ENCODE measurements around the gene TCF12.

The TCF12 gene

GRCh38 chr15:56982987-56983386 lies 64.5 kb downstream of the TCF12 start:
- Histone ChIP-seq H2AK5ac (ENCODE audit: low read depth, low read length) (no peak overlapping the region), H2BK5ac (ENCODE audit: low read length) (no peak overlapping the region), H3K4me1 (ENCODE audit: control insufficient read depth in 2 of 2, insufficient read depth in 1 of 2, low read depth in 1 of 2, low read length in 2 of 2) (peaks cover 4 to 6% of the 10 kb centered on the region in 2 donors), H4K8ac (ENCODE audit: low read depth, low read length) (no peak overlapping the region), H3K4me2 (ENCODE audit: insufficient read depth, low read length, poor library complexity, severe bottlenecking) (no peak overlapping the region), H3K18ac (ENCODE audit: low read length) (no peak overlapping the region), H4K91ac (ENCODE audit: low read depth, low read length, poor library complexity) (no peak overlapping the region), H2AFZ (ENCODE audit: low read length) (no peak overlapping the region), H3K27me3 (ENCODE audit: control insufficient read depth in 3 of 3, insufficient read depth in 3 of 3, low read depth in 1 of 3, low read length in 3 of 3) (no peaks in the 10 kb centered on the region), H2BK12ac (ENCODE audit: low read length) (no peak overlapping the region), H3K79me1 (ENCODE audit: low read depth, low read length) (peaks cover 4% of the 10 kb centered on the region), H3K27ac (replicated peaks; ENCODE audit: low read length) (no peak overlapping the region), H3K14ac (ENCODE audit: low read length) (no peak overlapping the region), H2BK15ac (ENCODE audit: low read length) (no peak overlapping the region), H3K23ac (ENCODE audit: low read depth, low read length, poor library complexity) (no peak overlapping the region), H3K9ac (ENCODE audit: low read depth, low read length, poor library complexity) (no peak overlapping the region), H3K4me3 (ENCODE audit: low read length in 2 of 2) (no peak overlapping the region), H3K9me3 (replicated peaks in 1 of 2; ENCODE audit: control insufficient read depth in 2 of 2, insufficient read depth in 1 of 2, low read depth in 1 of 2, low read length in 2 of 2) (no peaks in the 10 kb centered on the region), H3K36me3 (replicated peaks in 1 of 2; ENCODE audit: control insufficient read depth in 2 of 2, insufficient read depth in 2 of 2, low read length in 2 of 2) (no peaks in the 10 kb centered on the region), H3K4ac (ENCODE audit: low read length) (no peak overlapping the region), H2BK120ac (ENCODE audit: low read depth, low read length) (no peak overlapping the region)
- WGBS, 2 donors (ENCODE audit: extremely low coverage in 2 of 2, insufficient read length in 2 of 2, insufficient replicate concordance in 1 of 2), result no CpG with 5 or more reads among the region's 1 CpG
- no peak for DNase-seq (ENCODE audit: low spot score)

DNA sequence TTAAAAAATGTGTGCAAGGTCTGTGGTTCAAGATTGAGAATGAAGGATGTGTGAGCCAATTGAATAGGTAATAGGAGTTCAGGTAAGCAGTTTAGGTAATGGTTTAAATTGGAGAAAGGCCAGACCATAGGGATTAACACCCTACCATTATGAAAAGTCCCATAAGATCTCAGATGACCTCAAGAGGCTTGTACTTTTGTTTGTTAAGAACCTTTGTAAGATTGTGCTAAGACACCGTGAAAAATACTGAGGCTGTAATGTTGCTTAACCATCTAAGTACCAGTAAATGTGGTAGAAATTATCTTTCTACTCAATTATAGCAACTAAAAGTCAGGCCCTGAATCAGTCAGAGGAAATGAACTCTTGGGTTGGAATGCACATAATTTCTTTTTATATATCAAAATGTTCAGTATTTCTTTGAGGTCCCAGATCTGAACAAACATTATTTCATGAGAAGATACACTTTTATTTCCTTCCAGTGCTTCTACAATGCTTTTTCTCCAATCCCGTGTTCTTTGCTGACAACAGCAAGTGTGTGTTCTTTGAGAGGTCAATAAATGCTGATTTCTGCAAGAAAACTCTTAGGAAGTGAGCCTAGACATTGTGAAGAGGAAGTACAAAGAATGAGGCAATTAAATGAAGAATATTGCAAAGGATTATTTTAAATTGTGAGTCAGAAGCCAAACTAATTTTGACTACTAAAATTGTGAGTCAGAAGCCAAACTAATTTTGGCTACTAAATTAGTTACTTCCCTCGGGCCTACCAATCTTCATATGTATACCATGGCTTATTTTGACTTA lies 66.4 kb downstream of the TCF12 start:
- WGBS, 2 donors (ENCODE audit: extremely low coverage in 2 of 2, insufficient read length in 2 of 2, insufficient replicate concordance in 1 of 2), result no CpG with 5 or more reads among the region's 3 CpGs
- Histone ChIP-seq H3K4ac (ENCODE audit: low read length) (no peak overlapping the region), H3K4me3 (ENCODE audit: low read length in 2 of 2) (no peak overlapping the region), H3K9ac (ENCODE audit: low read depth, low read length, poor library complexity) (no peak overlapping the region), H3K4me2 (ENCODE audit: insufficient read depth, low read length, poor library complexity, severe bottlenecking) (no peak overlapping the region), H3K27ac (replicated peaks; ENCODE audit: low read length) (no peak overlapping the region), H3K14ac (ENCODE audit: low read length) (no peak overlapping the region), H2BK5ac (ENCODE audit: low read length) (no peak overlapping the region), H3K36me3 (replicated peaks in 1 of 2; ENCODE audit: control insufficient read depth in 2 of 2, insufficient read depth in 2 of 2, low read length in 2 of 2) (no peaks in the 10 kb centered on the region), H2AFZ (ENCODE audit: low read length) (no peak overlapping the region), H4K91ac (ENCODE audit: low read depth, low read length, poor library complexity) (no peak overlapping the region), H3K18ac (ENCODE audit: low read length) (no peak overlapping the region), H2BK120ac (ENCODE audit: low read depth, low read length) (no peak overlapping the region), H2AK5ac (ENCODE audit: low read depth, low read length) (no peak overlapping the region), H2BK15ac (ENCODE audit: low read length) (no peak overlapping the region), H2BK12ac (ENCODE audit: low read length) (no peak overlapping the region), H4K8ac (ENCODE audit: low read depth, low read length) (no peak overlapping the region), H3K4me1 (ENCODE audit: control insufficient read depth in 2 of 2, insufficient read depth in 1 of 2, low read depth in 1 of 2, low read length in 2 of 2) (peaks cover 4 to 17% of the 10 kb centered on the region in 2 donors), H3K27me3 (ENCODE audit: control insufficient read depth in 3 of 3, insufficient read depth in 3 of 3, low read depth in 1 of 3, low read length in 3 of 3) (no peaks in the 10 kb centered on the region), H3K79me1 (ENCODE audit: low read depth, low read length) (peaks cover 4% of the 10 kb centered on the region), H3K9me3 (replicated peaks in 1 of 2; ENCODE audit: control insufficient read depth in 2 of 2, insufficient read depth in 1 of 2, low read depth in 1 of 2, low read length in 2 of 2) (no peaks in the 10 kb centered on the region), H3K23ac (ENCODE audit: low read depth, low read length, poor library complexity) (no peak overlapping the region)
- no peak for DNase-seq (ENCODE audit: low spot score)

GRCh38 chr15:56985856-56986255 lies 67.4 kb downstream of the TCF12 start:
- no peak for DNase-seq (ENCODE audit: low spot score)
- Histone ChIP-seq H3K4ac (ENCODE audit: low read length) (no peak overlapping the region), H4K91ac (ENCODE audit: low read depth, low read length, poor library complexity) (no peak overlapping the region), H3K36me3 (replicated peaks in 1 of 2; ENCODE audit: control insufficient read depth in 2 of 2, insufficient read depth in 2 of 2, low read length in 2 of 2) (no peaks in the 10 kb centered on the region), H3K23ac (ENCODE audit: low read depth, low read length, poor library complexity) (no peak overlapping the region), H2AFZ (ENCODE audit: low read length) (no peak overlapping the region), H3K9me3 (replicated peaks in 1 of 2; ENCODE audit: control insufficient read depth in 2 of 2, insufficient read depth in 1 of 2, low read depth in 1 of 2, low read length in 2 of 2) (no peaks in the 10 kb centered on the region), H3K79me1 (ENCODE audit: low read depth, low read length) (peaks cover 4% of the 10 kb centered on the region), H2BK12ac (ENCODE audit: low read length) (no peak overlapping the region), H3K14ac (ENCODE audit: low read length) (no peak overlapping the region), H2BK120ac (ENCODE audit: low read depth, low read length) (no peak overlapping the region), H3K18ac (ENCODE audit: low read length) (no peak overlapping the region), H3K4me2 (ENCODE audit: insufficient read depth, low read length, poor library complexity, severe bottlenecking) (no peak overlapping the region), H3K4me1 (ENCODE audit: control insufficient read depth in 2 of 2, insufficient read depth in 1 of 2, low read depth in 1 of 2, low read length in 2 of 2) (peaks cover 4 to 17% of the 10 kb centered on the region in 2 donors), H2BK15ac (ENCODE audit: low read length) (no peak overlapping the region), H4K8ac (ENCODE audit: low read depth, low read length) (no peak overlapping the region), H3K27me3 (ENCODE audit: control insufficient read depth in 3 of 3, insufficient read depth in 3 of 3, low read depth in 1 of 3, low read length in 3 of 3) (no peaks in the 10 kb centered on the region), H3K27ac (replicated peaks; ENCODE audit: low read length) (no peak overlapping the region), H3K4me3 (ENCODE audit: low read length in 2 of 2) (no peak overlapping the region), H2AK5ac (ENCODE audit: low read depth, low read length) (no peak overlapping the region), H3K9ac (ENCODE audit: low read depth, low read length, poor library complexity) (no peak overlapping the region), H2BK5ac (ENCODE audit: low read length) (no peak overlapping the region)
- no CpG with 5 or more reads among the region's 1 CpG for WGBS, 2 donors (ENCODE audit: extremely low coverage in 2 of 2, insufficient read length in 2 of 2, insufficient replicate concordance in 1 of 2)

- Histone ChIP-seq H3K4me1 (ENCODE audit: control insufficient read depth in 2 of 2, insufficient read depth in 1 of 2, low read depth in 1 of 2, low read length in 2 of 2) (peaks cover 4 to 17% of the 10 kb centered on the region in 2 donors), H3K9me3 (replicated peaks in 1 of 2; ENCODE audit: control insufficient read depth in 2 of 2, insufficient read depth in 1 of 2, low read depth in 1 of 2, low read length in 2 of 2) (no peaks in the 10 kb centered on the region), H2BK15ac (ENCODE audit: low read length) (no peak overlapping the region), H3K4me2 (ENCODE audit: insufficient read depth, low read length, poor library complexity, severe bottlenecking) (no peak overlapping the region), H3K79me1 (ENCODE audit: low read depth, low read length) (peaks cover 4% of the 10 kb centered on the region), H4K91ac (ENCODE audit: low read depth, low read length, poor library complexity) (no peak overlapping the region), H2BK120ac (ENCODE audit: low read depth, low read length) (no peak overlapping the region), H2AK5ac (ENCODE audit: low read depth, low read length) (no peak overlapping the region), H3K4me3 (ENCODE audit: low read length in 2 of 2) (no peak overlapping the region), H2BK5ac (ENCODE audit: low read length) (no peak overlapping the region), H3K9ac (ENCODE audit: low read depth, low read length, poor library complexity) (no peak overlapping the region), H2BK12ac (ENCODE audit: low read length) (no peak overlapping the region), H3K27ac (replicated peaks; ENCODE audit: low read length) (no peak overlapping the region), H3K27me3 (ENCODE audit: control insufficient read depth in 3 of 3, insufficient read depth in 3 of 3, low read depth in 1 of 3, low read length in 3 of 3) (no peaks in the 10 kb centered on the region), H3K18ac (ENCODE audit: low read length) (no peak overlapping the region), H3K23ac (ENCODE audit: low read depth, low read length, poor library complexity) (no peak overlapping the region), H2AFZ (ENCODE audit: low read length) (no peak overlapping the region), H3K14ac (ENCODE audit: low read length) (no peak overlapping the region), H3K4ac (ENCODE audit: low read length) (no peak overlapping the region), H4K8ac (ENCODE audit: low read depth, low read length) (no peak overlapping the region), H3K36me3 (replicated peaks in 1 of 2; ENCODE audit: control insufficient read depth in 2 of 2, insufficient read depth in 2 of 2, low read length in 2 of 2) (no peaks in the 10 kb centered on the region)
- no CpG with 5 or more reads among the region's 3 CpGs for WGBS, 2 donors (ENCODE audit: extremely low coverage in 2 of 2, insufficient read length in 2 of 2, insufficient replicate concordance in 1 of 2)
- no peak for DNase-seq (ENCODE audit: low spot score)
Observed at GRCh38 chr15:56987286-56987685, 68.8 kb downstream of the TCF12 start.

All from neuronal stem cell (in vitro differentiated cells).